Thyroid gland (tissue), 4 donors: ENCODE data around the gene CITED4. TPM values are rescaled to one million over a fixed set of nuclear protein-coding genes. Genes with fewer than 3 reads are reported as not detected.
"Not testable (repeated sequence)": the region's sequence is repeated elsewhere in the genome, so short reads cannot be mapped to it uniquely, and the experiment has no call there.

ENCODE experiments used
- DNase-seq, 2 donors: peaks; one replicate each; pipeline ENCODE4 v3.0.0-alpha.2; 2019
- H3K27ac ChIP-seq, 3 donors: fragments of 200-600 bp; sonication (generic); 1 replicate in 2 of 3; 2 replicates in 1 of 3; pipeline ENCODE4 v1.5.1; 2016 to 2019; ENCODE audit warnings: mild to moderate bottlenecking in 1 of 3, moderate library complexity in 1 of 3
- H3K27me3 ChIP-seq: fragments of 200-600 bp; sonication (generic); one replicate; pipeline ENCODE4 v1.5.1; 2019
- H3K36me3 ChIP-seq, 2 donors: fragments of 200-600 bp; sonication (generic); one replicate each; pipeline ENCODE4 v1.5.1; 2016 to 2019
- H3K4me1 ChIP-seq, 2 donors: fragments of 200-600 bp; sonication (generic); one replicate each; pipeline ENCODE4 v1.5.1; 2017 to 2019
- H3K4me3 ChIP-seq, 3 donors: fragments of 200-600 bp; sonication (generic); replicated peaks in 1 of 3; 1 replicate in 2 of 3; 2 replicates in 1 of 3; pipeline ENCODE4 v1.5.1; 2016; ENCODE audit warnings: mild to moderate bottlenecking in 1 of 3
- H3K9me3 ChIP-seq: fragments of 200-600 bp; sonication (generic); one replicate; pipeline ENCODE4 v1.5.1; 2017
- CTCF ChIP-seq, 6 experiments: fragments of 200-600 bp in 3 of 6; fragments of 450-650 bp in 3 of 6; sonication (generic) in 3 of 6; IDR thresholded peaks; one replicate each; pipeline ENCODE4 v1.5.1; 2016 to 2019; ENCODE audit warnings: antibody characterized with exemption in 6 of 6, mild to moderate bottlenecking in 2 of 6, inconsistent platforms in 1 of 6, moderate library complexity in 1 of 6
- POLR2A ChIP-seq, 2 donors: fragments of 450-650 bp; IDR thresholded peaks; one replicate each; pipeline ENCODE4 v1.6.1; 2017; ENCODE audit warnings: antibody characterized with exemption in 2 of 2, mild to moderate bottlenecking in 2 of 2, moderate library complexity in 1 of 2
- WGBS, 2 donors: methylation state at CpG; one replicate each; pipeline ENCODE4 v1.1.5; 2017; 5-methylcytosine and 5-hydroxymethylcytosine counted together
- intact Hi-C: fragments of 100-400 bp; cut with DNase I; formaldehyde crosslinking; loops from one replicate; pipeline ENCODE4 v1.15.1; 2023
- total RNA-seq, 4 donors: library from RNA; depleted of rRNA; stranded (reverse); fragments of >200 nt; gene quantifications; one replicate each; pipeline ENCODE4 v1.2.3, GENCODE V29; 2016

CITED4 gene
- total RNA-seq, 4 donors from 2014 or later: 8.8 to 28.1 (median 20.3) TPM

- no peak overlapping the region for H3K4me3 ChIP-seq
- peak overlapping the region; percentile 41 to 81 (median 69) for H3K27ac ChIP-seq
- TF ChIP-seq CTCF (IDR thresholded peaks at IDR 0.05): no peak
- TF ChIP-seq POLR2A (IDR thresholded peaks at IDR 0.05): no peak
- peaks cover 34 to 49% of the 10 kb centered on the region in 2 donors for H3K4me1 ChIP-seq
- intact Hi-C loops: no loop called here
- H3K36me3 ChIP-seq: no peaks in the 10 kb centered on the region
- DNase-seq: peak; percentile 84 to 87
- no peaks in the 10 kb centered on the region for H3K9me3 ChIP-seq
- 28 to 68% methylated on average over 2 of the region's 2 CpGs for WGBS, 2 donors
- H3K27me3 ChIP-seq: no peaks in the 10 kb centered on the region
Measured at GRCh38 chr1:40899230-40899870, 37.2 kb upstream of the CITED4 start.

- intact Hi-C loops: no loop called here
- WGBS, 2 donors: 61 to 67% methylated on average over 4 of the region's 4 CpGs
- no peak overlapping the region for H3K4me3 ChIP-seq
- no peaks in the 10 kb centered on the region for H3K27me3 ChIP-seq
- DNase-seq: peak; percentile 38 to 45
- no peaks in the 10 kb centered on the region for H3K9me3 ChIP-seq
- TF ChIP-seq POLR2A (IDR thresholded peaks at IDR 0.05) (no peak), CTCF (IDR thresholded peaks at IDR 0.05) (no peak)
- no peaks in the 10 kb centered on the region for H3K36me3 ChIP-seq
- peaks cover 34 to 48% of the 10 kb centered on the region in 2 donors for H3K4me1 ChIP-seq
- H3K27ac ChIP-seq: peak overlapping the region; percentile 41 to 81 (median 69)
Measured at GRCh38 chr1:40898431-40898901, 36.3 kb upstream of the CITED4 start.

GRCh38 chr1:40897513-40897912 is 35.4 kb upstream of the CITED4 start:
- intact Hi-C loops: no loop called here
- H3K36me3 ChIP-seq: no peaks in the 10 kb centered on the region
- H3K4me1 ChIP-seq: peaks cover 29 to 39% of the 10 kb centered on the region in 2 donors
- WGBS, 2 donors: 30 to 31% methylated on average over 4 of the region's 4 CpGs
- no peaks in the 10 kb centered on the region for H3K27me3 ChIP-seq
- H3K27ac ChIP-seq: peak overlapping the region; percentile 46 to 69 (median 55)
- H3K4me3 ChIP-seq: no peak overlapping the region
- H3K9me3 ChIP-seq: no peaks in the 10 kb centered on the region
- TF ChIP-seq POLR2A (IDR thresholded peaks at IDR 0.05): no peak
- TF ChIP-seq CTCF (IDR thresholded peaks at IDR 0.05): no peak
- peak; percentile 23 to 36 for DNase-seq

GRCh38 chr1:40896482-40896881 is 34.3 kb upstream of the CITED4 start:
- Histone ChIP-seq H3K4me3 (no peak overlapping the region), H3K36me3 (no peaks in the 10 kb centered on the region), H3K9me3 (no peaks in the 10 kb centered on the region), H3K4me1 (peaks cover 20 to 30% of the 10 kb centered on the region in 2 donors), H3K27me3 (no peaks in the 10 kb centered on the region), H3K27ac (peak overlapping the region in 1 of 3 donors; percentile 12)
- TF ChIP-seq POLR2A (IDR thresholded peaks at IDR 0.05) (no peak), CTCF (IDR thresholded peaks at IDR 0.05) (no peak)
- no peak for DNase-seq
- intact Hi-C loops: no loop called here
- WGBS, 2 donors: 90 to 96% methylated on average over 3 of the region's 3 CpGs

GRCh38 chr1:40895601-40896000 is 33.4 kb upstream of the CITED4 start:
- DNase-seq: no peak
- H3K4me1 ChIP-seq: peaks cover 20 to 30% of the 10 kb centered on the region in 2 donors
- no peak overlapping the region for H3K27ac ChIP-seq
- H3K4me3 ChIP-seq: no peak overlapping the region
- H3K36me3 ChIP-seq: no peaks in the 10 kb centered on the region
- 91 to 100% methylated on average over 1 of the region's 1 CpG for WGBS, 2 donors
- TF ChIP-seq CTCF (IDR thresholded peaks at IDR 0.05) (no peak), POLR2A (IDR thresholded peaks at IDR 0.05) (no peak)
- no peaks in the 10 kb centered on the region for H3K27me3 ChIP-seq
- no peaks in the 10 kb centered on the region for H3K9me3 ChIP-seq
- intact Hi-C loops: no loop called here

- DNase-seq, intact Hi-C loops, H3K36me3 ChIP-seq, H3K27me3 ChIP-seq, H3K4me3 ChIP-seq, H3K27ac ChIP-seq, H3K9me3 ChIP-seq: not testable (repeated sequence)
- H3K4me1 ChIP-seq: peaks cover 16 to 27% of the 10 kb centered on the region in 2 donors
- 91% methylated on average over 2 of the region's 2 CpGs for WGBS, 2 donors
Measured at GRCh38 chr1:40894858-40895257, 32.7 kb upstream of the CITED4 start.
